ENCODE measurements around the gene INTS1.

The INTS1 gene

DNA sequence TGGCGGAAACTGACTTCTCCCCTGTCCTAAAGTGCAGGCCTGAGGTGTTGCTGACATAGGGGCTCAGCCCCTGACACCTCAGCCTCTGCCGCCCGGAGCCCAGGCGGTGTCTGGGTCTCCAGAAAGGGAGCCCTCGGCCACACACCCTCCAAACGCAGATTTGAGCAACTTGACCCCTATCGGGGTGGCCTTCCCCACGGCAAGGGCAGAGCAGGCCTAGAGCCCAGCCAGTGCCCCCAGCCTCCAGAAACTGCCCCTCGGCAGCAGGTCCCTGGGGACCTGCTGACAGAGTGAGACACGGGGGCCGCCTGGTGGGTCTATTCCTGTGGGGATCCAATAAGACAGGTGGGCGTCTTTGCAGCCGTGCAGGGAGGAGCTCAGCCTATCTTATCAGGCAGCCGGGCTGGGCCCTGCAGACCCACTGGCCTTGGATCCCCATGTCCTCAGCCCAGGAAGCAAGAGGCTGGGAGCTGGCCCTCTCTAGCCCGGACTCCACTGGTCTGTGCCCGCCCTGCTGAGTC lies 40.8 kb upstream of the INTS1 start:
- no peak for TF ChIP-seq FOXP2 (optimal IDR thresholded peaks at IDR 0.05; ENCODE audit: borderline replicate concordance, extremely low read depth, extremely low read length, insufficient read depth)
- TF ChIP-seq, protein P1, sequence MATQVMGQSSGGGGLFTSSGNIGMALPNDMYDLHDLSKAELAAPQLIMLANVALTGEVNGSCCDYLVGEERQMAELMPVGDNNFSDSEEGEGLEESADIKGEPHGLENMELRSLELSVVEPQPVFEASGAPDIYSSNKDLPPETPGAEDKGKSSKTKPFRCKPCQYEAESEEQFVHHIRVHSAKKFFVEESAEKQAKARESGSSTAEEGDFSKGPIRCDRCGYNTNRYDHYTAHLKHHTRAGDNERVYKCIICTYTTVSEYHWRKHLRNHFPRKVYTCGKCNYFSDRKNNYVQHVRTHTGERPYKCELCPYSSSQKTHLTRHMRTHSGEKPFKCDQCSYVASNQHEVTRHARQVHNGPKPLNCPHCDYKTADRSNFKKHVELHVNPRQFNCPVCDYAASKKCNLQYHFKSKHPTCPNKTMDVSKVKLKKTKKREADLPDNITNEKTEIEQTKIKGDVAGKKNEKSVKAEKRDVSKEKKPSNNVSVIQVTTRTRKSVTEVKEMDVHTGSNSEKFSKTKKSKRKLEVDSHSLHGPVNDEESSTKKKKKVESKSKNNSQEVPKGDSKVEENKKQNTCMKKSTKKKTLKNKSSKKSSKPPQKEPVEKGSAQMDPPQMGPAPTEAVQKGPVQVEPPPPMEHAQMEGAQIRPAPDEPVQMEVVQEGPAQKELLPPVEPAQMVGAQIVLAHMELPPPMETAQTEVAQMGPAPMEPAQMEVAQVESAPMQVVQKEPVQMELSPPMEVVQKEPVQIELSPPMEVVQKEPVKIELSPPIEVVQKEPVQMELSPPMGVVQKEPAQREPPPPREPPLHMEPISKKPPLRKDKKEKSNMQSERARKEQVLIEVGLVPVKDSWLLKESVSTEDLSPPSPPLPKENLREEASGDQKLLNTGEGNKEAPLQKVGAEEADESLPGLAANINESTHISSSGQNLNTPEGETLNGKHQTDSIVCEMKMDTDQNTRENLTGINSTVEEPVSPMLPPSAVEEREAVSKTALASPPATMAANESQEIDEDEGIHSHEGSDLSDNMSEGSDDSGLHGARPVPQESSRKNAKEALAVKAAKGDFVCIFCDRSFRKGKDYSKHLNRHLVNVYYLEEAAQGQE (IDR thresholded peaks at IDR 0.05; ENCODE audit: insufficient read depth in 1 of 2, low read depth in 2 of 2, low read length in 2 of 2) = no peak
- no peak for TF ChIP-seq SIN3A (IDR thresholded peaks at IDR 0.05; ENCODE audit: borderline replicate concordance, insufficient read depth, low read length)
- TF ChIP-seq POLR2AphosphoS5 (IDR thresholded peaks at IDR 0.05; ENCODE audit: low read depth, low read length) = no peak
- no peak for TF ChIP-seq TAF1 (IDR thresholded peaks at IDR 0.05; ENCODE audit: borderline replicate concordance, insufficient read depth, low read length)

DNA sequence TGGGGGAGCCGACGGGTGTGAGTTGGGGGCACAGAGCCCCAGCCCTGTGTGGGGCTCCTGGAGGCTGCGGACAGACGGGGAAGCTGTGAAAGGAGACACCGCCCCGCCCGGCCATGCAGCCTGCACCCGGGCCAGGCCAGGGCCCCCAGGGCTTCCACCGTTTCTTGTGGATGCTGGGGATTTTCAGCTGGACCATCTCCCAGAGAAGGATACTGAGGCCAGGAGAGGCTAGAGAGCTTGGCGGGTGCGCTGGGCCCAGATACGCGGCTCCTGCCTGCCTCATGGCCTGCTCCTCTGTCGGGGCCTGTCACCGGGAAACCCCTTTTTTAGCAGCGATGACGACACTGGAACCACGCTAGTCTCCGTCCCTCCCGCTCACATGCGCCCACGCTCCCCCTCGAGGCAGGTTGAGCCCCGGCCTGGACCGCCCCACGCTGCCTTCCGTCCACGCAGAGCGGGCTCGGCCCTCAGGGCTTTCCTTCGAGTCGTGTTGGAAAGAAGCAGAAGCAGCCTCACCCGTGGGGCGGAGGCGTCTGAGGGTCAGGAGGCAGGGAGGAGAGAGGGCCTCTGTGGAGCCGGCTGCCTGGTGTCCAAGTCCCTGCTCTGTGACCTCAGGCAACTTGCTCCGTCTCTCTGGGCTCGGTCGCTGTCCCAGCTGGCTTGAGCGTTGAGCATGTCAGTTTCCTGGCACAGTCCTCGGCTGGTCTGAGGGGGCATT lies 40.1 kb upstream of the INTS1 start:
- TF ChIP-seq POLR2AphosphoS5 (IDR thresholded peaks at IDR 0.05; ENCODE audit: low read depth, low read length) = no peak
- no peak for TF ChIP-seq TAF1 (IDR thresholded peaks at IDR 0.05; ENCODE audit: borderline replicate concordance, insufficient read depth, low read length)
- no peak for TF ChIP-seq SIN3A (IDR thresholded peaks at IDR 0.05; ENCODE audit: borderline replicate concordance, insufficient read depth, low read length)
- TF ChIP-seq, protein P1 (IDR thresholded peaks at IDR 0.05; ENCODE audit: insufficient read depth in 1 of 2, low read depth in 2 of 2, low read length in 2 of 2) = no peak
- no peak for TF ChIP-seq FOXP2 (optimal IDR thresholded peaks at IDR 0.05; ENCODE audit: borderline replicate concordance, extremely low read depth, extremely low read length, insufficient read depth)

DNA sequence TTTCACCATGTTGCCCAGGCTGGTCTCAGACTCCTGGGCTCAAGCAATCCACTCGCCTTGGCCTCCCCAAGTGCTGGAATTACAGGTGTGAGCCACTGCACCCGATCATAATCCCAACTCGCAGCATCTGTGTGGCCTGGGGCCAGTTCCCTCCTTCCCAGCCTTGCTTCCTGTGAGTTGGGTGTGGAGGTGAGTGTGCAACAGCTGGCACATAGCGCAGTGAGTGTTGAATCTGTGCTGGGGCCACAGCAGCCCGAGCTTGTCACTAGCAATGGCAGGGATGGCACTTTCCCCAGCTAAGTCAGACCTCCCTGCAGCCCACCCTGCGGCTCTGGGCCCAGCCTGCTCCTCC lies 39.6 kb upstream of the INTS1 start:
- TF ChIP-seq, protein P1 (IDR thresholded peaks at IDR 0.05; ENCODE audit: insufficient read depth in 1 of 2, low read depth in 2 of 2, low read length in 2 of 2) = no peak
- TF ChIP-seq SIN3A (IDR thresholded peaks at IDR 0.05; ENCODE audit: borderline replicate concordance, insufficient read depth, low read length) (no peak), FOXP2 (optimal IDR thresholded peaks at IDR 0.05; ENCODE audit: borderline replicate concordance, extremely low read depth, extremely low read length, insufficient read depth) (no peak), TAF1 (IDR thresholded peaks at IDR 0.05; ENCODE audit: borderline replicate concordance, insufficient read depth, low read length) (no peak), POLR2AphosphoS5 (IDR thresholded peaks at IDR 0.05; ENCODE audit: low read depth, low read length) (no peak)

DNA sequence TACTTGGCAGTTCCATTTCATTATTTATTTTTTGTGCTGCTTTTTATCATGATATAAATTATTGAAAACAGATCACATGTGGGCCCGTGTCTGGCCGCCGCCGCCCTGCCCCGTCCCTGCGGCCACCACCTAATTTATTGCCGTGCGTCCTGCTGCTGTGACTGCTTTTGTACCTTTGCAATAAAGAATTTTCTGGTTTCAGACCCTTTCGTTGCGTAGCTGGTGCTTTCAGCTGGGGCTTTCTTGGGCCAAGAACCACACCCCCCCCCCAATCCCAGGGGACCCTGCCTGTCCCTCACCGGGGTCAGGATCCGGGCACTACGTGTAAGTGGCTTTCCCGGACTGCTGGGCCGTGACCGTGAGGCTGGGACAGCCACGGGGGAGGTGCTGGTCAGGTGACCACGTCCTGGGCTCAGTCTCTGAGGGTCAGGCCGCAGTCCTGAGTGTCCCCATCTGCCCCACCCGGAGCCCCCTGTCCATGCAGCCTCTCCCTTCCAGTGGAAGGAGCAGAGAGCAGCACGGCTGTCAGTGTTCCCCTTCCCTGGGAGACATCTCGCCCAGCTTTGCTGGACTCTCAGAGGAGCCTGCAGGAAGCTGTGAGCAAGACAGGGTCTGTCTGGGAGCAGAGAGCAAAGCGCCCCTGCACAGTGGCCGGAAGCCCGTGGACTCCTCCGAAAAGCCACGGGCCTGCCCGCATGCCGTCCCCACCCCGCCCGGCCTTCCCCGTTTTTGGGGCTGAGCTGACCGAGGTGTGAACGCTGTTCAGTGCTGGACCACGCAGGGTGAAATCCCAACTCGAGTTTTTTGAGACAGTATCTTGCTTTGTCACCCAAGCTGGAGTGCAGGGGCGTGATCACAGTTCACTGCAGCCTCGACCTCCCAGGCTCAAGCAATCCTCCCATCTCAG lies 38.9 kb upstream of the INTS1 start:
- TF ChIP-seq SIN3A (IDR thresholded peaks at IDR 0.05; ENCODE audit: borderline replicate concordance, insufficient read depth, low read length) = no peak

DNA sequence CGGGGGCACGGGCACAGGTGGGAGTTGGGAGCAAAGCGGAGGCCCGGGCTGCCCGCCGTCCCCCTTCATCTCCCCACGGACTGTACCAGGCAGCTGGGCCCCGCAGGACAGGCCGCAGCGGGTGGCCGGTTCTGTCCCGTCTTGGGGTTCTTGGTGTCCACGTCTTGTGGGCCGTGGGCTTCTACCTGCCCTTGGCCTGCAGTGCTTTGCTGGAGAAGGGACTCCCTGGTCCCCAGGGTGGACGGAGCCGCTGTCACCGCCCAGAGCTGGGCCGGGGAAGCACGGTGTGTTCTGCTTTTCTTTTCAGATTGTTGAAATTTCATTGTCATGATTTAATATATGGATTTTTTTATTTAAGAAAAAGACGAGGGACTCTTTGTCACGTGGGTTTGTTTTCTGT lies 38.1 kb upstream of the INTS1 start:
- TF ChIP-seq, protein P1 (IDR thresholded peaks at IDR 0.05; ENCODE audit: insufficient read depth in 1 of 2, low read depth in 2 of 2, low read length in 2 of 2) = no peak
- TF ChIP-seq SIN3A (IDR thresholded peaks at IDR 0.05; ENCODE audit: borderline replicate concordance, insufficient read depth, low read length) = no peak

All from PFSK-1 (cell line).